HG02870 (cell line): Measurements from ENCODE around the gene PARVB.

Source experiments
- ATAC-seq: cut with Tn5 transposase; IDR thresholded peaks from one replicate; pipeline ENCODE4 v1.9.1; 2021; ENCODE audit warnings: mild to moderate bottlenecking, moderate library complexity; ENCODE audit not compliant: unreplicated experiment

Gene PARVB

DNA sequence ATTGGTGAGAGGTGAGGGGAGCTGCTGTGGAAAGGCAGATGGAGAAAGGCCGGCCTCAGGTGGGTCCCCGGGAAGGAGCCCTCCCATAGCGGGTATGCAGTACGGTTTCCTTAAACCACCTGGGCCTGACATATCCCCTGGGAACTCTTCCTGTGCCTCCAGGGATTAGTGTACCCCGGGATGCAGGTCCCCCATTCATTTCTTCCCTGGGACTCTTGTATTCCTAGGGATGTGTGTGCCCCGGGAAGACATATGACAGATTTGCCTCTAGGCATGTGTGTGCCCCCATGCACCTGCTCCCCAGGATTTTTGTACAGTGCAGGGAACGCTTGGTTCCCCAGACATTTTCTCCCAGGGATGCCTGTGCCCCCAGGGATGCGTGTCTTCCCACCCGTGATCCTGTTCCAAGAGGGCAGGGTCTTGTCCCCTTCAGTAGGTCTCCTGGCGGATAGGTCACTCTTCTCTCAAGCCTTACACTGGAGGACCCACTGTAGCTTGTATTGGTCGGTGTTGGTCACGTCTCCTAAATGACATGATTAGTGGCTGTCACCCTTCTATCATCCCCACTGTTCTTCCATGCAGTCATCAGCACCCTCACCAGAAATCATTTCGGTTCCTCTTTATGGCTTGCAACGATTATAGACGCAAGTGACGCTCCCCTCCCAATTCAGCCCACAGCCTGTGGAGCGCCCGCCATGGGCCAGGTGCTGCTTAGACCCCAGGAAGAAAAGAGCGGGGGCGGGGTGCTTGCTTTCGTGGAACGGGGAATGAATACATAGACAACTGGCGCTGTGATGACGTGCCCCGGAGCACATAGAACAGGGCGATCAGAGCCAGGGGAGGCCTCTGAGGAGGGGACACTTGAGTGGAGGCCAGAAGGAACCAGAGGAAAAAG, 1.3 kb downstream of the PARVB start:
- ATAC-seq, result peak; percentile 48

DNA sequence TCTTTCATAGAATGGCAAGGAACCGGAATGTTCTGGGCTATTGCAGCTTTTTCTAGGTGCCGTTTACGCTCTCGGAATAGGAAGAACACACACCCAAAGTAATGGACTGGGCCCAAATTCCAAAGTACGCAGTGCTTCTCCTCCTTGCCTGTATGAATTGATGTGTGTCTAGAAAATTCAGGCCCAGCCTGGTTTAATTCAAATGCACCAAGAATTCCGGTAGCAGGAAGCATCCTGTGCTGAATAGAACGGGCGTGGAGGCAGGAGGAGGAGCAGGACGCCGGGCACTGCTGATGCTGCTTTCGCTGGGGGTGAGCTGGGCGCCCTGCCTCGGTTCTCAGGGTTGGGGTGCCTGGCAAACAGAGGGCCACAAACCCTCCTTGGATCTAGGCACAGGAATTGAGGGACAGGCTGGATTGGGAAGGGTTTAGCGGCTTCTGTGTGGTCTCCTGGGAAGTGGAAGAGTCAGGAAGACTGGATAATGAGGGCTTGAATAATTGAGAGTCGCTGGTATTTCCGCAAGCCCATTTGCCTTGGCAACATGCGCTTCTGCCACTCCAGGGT, 2.0 kb downstream of the PARVB start:
- no peak for ATAC-seq

DNA sequence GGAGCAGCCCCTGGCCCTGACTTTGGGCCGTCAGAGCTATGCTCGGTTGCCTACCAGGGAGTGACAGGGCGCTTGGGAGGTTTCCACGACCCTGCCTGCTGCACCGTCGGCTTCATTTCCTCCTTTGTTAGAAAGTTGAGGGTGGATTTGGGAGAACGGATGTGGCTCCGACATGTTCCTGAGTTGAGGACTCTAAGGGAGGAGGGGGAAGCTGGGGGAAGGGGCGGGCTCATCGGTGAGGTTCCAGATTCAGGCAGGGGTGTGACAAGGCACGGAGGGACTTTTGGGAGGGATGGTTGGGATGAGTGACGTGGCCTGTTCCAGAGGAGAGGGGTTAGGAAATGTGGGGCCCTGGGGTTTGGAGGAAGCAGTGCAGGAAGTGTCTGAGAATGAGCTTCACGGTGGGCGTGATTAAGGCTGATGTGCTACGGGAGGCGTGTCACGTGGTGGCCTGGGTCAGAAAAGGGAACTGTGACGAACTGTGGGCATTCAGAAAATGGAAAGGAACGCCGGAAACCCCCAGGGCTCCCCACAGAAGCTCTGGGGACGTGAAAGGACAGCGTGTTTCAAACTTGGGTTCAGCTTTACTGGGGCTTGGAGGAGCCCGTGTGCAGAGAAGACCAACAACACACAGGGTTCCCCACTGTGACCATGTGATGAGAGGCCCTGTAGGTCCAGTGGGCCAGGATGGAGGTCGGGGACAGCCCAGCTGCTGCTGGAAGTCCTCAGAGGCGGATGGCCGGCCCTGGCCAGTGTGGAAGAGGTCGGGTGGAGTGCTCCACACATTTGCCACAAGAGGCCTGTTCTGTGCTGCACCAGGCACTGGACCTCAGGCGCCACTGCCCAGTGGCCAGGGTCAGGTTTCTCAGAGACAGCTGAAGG, 2.8 kb downstream of the PARVB start:
- peak; percentile 45 for ATAC-seq

DNA sequence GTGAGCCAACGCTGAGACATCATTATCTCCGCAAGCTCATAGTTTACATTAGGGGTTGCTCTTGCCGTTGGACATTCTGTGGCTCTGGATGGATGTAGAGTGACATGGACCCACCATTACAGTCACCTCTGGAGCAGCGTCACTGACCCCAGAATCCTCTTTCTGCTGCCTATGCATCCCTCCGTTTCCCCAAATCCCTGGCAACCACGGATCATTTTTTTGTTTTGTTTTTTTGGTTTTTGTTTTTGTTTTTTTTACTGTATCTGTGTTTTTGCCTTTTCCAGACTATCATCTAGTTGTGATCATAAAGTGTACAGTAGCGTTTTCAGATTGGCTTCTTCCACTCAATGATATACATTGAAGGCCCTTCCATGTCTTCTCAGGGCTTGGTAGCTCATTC, 4.0 kb downstream of the PARVB start:
- no peak for ATAC-seq

DNA sequence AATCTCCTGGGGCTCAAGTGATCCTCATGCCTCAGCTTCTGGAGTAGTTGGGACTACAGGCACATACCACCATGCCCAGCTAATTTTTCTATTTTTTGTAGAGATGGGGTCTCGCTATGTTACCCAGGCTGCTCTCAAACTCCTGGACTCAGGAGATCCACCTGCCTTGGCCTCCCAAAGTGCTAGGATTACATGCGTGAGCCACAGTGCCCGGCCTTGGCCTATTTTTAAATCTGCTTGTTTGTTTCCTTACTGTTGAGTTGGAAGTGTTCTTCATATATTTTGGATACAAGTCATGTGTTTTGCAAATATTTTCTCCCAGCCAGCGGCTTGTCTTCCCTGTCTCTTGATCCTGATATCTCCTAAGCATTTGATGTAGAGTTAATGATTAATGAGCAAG, 5.0 kb downstream of the PARVB start:
- no peak for ATAC-seq

DNA sequence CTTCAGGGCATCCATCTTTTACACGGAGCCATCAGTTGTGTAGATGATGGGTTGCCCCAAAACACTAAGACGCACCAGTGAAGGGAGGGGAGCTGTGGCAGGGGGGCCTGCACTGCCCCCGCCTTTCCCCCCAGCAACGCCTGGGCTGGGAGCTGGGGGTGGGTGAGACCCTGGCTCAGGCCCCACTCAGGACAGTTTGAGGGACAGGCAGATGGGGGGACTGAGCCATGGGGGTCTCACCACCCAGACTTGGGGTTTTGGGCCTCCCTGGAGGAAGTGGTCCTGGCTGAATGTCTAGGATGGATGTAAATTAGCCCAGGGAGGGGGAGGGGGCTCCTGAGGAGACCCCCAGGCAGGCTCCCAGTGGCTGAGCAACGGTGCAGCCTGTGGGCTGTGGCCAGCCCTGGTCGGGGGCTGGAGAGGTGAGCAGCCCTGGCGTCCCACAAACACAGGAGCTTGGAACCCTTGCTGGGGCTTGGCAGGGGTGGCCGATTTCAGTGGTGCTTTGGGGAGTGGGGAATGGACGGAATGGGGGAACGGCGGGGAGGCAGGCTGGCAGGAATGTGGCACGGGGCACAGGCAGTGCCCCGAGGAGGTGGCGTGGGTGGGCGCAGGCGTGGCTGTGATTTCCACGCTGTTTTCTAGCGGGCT, 6.1 kb downstream of the PARVB start:
- no peak for ATAC-seq

DNA sequence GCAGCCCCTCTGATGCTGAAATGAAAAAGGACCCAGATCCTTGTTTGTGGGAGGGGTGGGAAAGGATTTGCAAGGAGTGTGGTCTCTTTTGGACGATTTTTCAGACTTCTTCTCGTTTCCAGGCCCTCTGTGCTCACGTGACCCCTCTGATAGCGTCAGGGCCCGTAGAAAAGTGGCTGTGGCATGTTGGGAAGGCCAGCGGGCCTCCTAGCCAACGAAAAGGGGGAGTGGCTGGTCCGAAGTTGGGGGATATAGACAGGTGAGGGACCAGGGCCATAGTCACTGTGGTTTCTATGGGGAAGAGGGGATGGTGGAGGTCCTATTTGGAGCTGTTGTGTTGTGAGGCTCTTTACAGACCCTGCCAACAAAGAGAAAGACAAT, 6.6 kb downstream of the PARVB start:
- no peak for ATAC-seq

DNA sequence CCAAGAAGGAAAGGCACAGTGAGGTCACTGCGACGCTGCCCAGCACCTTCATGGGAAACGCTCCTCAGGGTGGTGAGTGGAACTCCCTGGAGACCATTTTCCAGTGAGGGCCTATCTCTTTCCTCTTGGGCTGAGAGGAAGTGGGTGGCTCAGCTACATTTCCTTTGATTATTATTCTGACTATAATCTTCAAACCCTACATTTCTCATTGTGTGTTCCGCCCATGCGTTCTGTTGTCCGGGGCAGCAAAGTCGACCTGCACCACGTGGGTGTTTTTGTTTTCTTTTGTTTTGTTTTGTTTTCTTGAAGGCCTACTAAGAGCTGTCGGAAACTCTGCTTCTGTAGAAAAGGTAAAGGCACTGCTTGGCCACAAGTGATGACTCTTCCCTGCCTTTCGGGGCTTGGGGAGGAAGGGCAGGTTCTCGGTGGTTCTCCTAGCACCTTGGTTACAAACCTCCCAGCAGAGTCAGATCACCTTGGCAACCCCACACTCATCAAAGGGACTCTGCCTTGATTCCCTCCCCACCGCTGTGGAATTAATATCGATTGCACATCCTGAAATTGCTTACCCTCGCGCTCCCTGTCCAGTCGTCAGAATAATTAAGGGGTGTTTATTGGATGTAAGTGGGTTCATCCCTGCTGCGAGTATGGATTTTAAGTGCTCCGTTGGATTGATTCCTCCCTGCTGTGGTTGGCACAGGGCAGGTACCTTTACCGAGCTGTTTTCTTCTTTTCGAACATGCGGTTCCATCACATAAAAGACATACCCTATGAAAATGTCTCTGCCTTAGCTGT, 7.3 kb downstream of the PARVB start:
- no peak for ATAC-seq

DNA sequence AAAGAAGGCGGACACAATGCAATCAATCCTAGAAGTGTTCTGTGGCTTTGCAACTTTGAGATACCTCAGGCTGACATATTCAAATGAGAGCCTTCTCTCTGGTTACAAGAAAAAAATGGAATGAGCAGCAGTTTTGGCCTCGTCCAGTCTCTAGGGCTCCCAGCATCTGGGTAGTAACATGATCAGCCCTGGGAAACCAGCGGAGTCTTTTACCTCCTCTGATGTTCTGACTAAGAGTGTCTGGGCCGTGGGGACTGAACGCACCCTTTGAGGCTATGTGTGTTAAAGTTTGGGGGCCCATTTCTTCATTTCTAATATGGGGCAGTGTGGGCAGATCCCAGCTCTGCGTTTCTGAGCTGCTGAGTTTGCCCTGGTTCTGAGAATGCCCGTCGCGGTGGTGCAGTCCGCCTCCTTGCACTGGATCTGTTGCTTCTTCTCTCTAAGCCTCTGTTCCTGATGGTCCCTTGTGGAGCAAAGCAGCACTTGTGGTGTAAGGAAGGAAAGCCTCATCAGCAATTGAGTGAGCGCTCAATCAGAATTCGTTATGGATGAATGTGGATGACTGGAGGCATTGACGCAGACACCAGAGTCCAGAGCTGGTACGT, 8.1 kb downstream of the PARVB start:
- no peak for ATAC-seq

DNA sequence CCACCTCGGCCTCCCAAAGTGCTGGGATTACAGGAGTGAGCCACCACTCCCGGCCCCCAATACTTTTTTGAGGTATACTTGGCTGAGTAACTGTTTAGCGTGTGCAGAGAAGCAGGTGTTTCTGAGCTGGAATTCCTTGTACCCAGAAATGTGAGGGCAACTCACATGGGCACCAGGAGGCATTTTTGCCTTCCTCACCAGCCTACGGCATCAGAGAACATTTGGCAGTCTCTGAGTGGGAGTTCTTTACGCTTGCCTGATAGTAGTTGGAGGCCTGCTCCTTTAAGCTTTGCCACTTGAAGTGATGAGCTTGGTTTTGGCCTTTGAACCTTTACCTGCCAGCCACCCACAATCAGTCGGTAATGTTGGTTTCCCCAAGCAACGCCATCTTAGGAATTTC, 9.2 kb downstream of the PARVB start:
- ATAC-seq, result no peak

DNA sequence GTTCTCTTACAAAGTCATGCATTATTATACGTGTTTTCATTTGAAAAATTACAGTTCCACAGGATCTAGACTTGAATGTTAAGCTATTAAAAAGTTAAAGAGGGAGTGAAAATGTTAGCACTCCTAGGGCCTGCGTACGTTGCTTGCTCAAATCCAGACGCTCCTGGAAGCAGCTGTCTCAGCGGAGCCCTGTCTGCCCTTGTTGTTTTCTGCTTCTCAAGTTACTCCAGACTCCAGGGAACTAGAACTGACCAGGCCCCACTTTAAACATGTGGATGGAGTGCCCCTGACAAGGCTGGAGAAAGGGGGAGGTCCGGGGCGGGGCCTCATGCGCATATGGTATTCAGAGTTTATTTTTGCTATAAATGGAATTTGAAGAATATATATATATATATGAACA, 9.6 kb downstream of the PARVB start:
- ATAC-seq, result no peak

DNA sequence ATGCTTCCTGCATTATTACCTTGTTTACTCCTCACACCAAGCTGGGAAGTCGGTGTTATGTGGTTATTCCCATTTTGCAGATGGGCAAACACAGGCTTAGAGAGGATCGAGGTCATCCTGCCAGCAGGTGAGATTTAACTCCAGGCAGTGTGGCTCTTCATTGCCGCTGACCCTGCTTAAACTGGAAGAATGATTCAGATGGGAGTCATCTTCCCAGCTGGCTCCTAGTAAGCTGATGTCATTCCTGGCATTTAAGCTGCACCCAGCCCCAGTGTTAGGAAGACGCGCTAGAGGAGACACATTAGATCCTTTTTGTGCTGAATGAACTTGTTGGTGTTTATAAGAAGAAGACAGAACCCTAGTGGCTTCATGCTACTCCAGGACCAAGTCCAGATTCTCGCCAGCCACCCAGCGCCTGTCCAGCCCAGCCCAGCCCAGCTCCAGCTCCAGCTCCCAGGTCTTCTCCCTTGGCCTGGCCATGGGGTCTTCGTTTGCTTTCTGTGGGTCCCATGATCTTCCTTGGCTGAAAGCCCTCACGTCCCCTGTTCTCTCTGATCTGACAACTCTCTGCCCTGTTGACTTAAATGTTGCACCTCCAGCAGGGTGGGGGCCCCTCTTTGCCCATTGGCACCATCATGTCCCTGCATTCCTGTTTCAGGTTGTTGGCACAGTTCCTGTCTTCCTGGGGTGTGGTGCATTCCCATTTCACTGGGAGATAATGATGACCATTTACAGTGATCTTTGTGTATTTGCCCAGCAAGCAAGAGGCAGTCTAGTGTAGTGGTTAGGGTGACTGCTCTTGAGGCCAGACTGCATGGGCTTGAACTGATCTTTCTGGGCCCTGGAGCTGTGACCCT, 13.6 kb downstream of the PARVB start:
- ATAC-seq, result no peak

DNA sequence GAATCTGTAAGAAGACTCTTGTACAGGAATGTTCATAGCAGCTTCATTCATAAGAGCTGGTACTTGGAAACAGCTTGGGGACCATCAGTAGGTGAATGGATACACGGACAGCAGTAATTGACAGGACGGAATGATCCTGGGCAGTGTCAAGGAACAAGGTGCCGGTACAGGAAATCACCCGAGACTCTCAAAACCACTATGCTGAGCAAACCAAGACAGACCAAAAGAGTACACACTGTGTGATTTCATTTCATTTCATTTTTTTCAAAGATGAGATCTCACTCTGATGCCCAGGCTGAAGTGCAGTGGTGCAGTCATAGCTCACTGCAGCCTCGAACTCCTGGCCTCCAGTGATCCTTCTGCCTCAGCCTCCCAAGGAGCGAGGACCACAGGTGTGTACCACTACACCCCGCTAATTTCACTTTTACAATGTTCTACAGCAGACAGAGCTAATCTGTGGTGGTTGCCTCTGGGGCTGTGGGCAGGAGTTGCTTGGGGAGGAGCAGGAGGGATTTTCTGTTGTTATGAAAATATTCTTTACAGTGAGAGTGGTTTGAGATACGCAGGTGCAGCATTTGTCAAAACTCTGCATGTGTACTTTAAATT, 15.6 kb downstream of the PARVB start:
- ATAC-seq, result no peak

DNA sequence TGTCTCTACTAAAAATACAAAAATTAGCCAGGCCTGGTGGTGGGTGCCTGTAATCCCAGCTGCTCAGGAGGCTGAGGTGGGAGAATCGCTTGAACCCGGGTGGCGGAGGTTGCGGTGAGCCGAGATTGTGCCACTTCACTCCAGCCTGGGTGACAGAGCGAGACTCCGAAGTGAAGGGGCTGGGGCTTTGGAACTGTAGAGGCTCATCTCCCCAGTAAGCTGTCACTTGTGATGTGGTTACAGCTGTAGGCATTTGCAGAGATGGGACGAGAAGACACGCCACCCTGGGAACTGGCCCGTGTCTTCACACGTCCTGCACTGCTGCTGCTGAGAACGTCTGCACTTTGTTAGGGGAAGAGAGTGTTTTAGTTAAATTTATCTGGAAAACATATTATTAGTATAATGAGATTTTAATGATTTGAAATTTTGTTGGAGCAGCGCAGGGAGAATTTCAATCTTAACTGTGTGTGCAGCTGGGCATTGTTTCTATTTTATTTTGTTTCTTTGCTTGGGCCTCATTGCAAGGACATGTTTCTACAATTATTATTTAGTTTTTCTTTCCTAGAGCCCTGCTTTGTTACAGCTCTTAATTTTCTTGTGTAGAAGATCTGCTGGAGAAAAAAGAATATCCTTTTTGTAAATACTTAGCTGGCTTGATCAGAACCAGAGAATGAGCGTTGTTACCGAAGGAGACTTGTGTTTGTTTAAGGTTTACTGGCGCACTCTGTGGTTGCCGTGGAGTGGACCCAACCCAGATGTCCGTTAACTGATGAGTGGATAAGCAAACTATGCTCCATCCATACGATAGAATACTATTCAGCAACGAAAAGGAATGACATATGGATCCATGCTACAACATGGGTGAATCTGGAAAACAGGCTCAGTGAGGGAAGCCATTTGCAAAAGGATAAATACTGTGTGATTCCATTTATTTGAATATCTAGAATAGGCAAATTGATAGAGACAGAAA, 18.4 kb downstream of the PARVB start:
- peak; percentile 67 for ATAC-seq

DNA sequence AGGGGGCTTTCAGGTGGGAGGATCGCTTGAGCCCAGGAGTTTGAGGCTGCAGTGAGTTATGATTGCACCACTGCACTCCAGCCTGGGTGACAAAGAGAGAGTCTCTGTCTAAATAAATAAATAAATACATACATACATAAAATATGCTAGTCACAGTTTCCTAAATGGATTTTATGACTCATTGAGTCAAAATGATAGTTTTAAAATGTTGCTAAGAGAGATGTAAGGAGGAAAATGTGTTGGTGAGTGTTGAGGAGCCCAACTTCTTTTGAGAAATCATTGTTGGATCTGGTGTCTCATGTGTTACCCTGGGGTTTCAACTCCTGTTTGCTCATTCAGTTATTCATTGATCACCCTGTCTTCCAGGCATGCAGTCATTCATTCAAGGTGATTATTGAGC, 21.0 kb downstream of the PARVB start:
- no peak for ATAC-seq

DNA sequence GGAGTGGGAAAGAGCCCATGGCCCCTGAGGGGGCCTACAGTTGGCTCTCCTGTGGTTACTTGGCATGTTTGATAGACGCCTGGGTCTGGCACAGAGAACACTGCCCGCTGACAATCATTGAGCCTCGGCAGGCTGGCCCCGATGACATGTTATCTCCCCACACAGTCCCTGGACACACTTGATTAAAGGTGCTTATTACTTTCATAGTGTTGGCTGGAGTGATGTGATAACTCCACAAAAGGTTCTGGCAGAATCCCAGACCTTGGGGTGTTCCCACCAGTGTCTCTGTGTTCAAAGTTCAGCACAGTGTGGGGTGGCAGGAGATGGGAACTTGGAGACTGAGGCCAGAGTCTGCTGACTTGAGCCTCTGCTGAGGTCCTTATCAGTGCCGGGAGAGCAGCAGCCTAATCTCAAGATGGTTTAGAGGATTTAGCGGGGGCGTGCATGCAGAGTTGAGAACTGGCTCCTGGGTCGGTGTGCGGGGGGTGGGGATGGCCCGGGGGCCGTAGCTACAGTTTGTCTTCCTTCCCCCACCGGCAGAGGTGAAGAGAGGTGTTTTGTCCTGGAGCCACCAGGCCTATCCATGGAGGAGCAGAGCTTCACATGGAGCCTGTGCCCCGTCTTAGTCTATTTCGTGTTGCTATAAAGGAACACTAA, 22.5 kb downstream of the PARVB start:
- ATAC-seq, result no peak

DNA sequence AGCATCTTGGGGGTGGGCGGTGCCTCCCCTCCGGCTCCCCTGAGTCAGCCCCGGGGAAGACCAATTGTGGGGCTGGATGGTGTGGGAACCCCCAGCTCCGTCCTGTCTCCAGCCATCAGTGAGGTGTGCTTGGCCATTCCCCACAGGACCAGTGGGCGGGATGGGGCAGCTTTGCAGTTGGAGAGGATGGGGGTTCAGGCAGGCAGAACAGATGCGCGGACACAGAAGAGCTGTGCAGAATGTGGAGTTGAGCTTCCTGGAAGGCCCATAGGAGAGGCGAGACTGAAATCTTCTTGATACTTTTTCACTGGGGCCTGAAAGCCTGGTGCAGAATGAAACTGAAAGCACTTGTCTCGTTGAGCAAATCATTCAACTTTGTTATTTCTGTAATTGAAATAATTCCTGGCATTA, 23.8 kb downstream of the PARVB start:
- ATAC-seq, result no peak
